GM06990 (cell line): ENCODE results near the gene FRAS1.
"Not testable (repeated sequence)": the region's sequence is repeated elsewhere in the genome, so short reads cannot be mapped to it uniquely, and the experiment has no call there.

ENCODE experiments used
- DNase-seq: peaks from one replicate; pipeline ENCODE4 v3.0.0-alpha.2; 2011; ENCODE audit not compliant: insufficient read length; ENCODE audit errors: extremely low read depth
- H3K27me3 ChIP-seq: replicated peaks from 2 replicates; pipeline ENCODE4 v1.6.0; 2011; ENCODE audit warnings: low read length; ENCODE audit not compliant: control insufficient read depth, insufficient read depth
- H3K36me3 ChIP-seq: 2 replicates; pipeline ENCODE4 v1.5.1; 2011; ENCODE audit warnings: low read length; ENCODE audit not compliant: control insufficient read depth, insufficient read depth
- H3K4me3 ChIP-seq: replicated peaks from 2 replicates; pipeline ENCODE4 v1.5.1; 2011; ENCODE audit warnings: low read depth, mild to moderate bottlenecking, control low read depth, low read length
- CTCF ChIP-seq: IDR thresholded peaks from 2 replicates; pipeline ENCODE4 v1.5.1; 2011; ENCODE audit warnings: low read length, control low read depth, mild to moderate bottlenecking, inconsistent platforms; ENCODE audit not compliant: insufficient read depth, poor library complexity, severe bottlenecking

Gene FRAS1

GRCh38 chr4:78119698-78120097 is 62.6 kb downstream of the FRAS1 start:
- H3K4me3 ChIP-seq, result no peak overlapping the region
- no peak for DNase-seq

GRCh38 chr4:78120144-78120880 is 63.2 kb downstream of the FRAS1 start:
- Histone ChIP-seq H3K4me3 (no peak overlapping the region), H3K36me3 (no peaks in the 10 kb centered on the region), H3K27me3 (no peaks in the 10 kb centered on the region)
- no peak for DNase-seq
- no peak for TF ChIP-seq CTCF

More at GRCh38 chr4:78119698-78120097, 62.6 kb downstream of the FRAS1 start:
- Histone ChIP-seq H3K36me3 (no peaks in the 10 kb centered on the region), H3K27me3 (no peaks in the 10 kb centered on the region)
- TF ChIP-seq CTCF, result no peak

GRCh38 chr4:78121338-78121904 is 64.3 kb downstream of the FRAS1 start:
- no peak for TF ChIP-seq CTCF
- no peaks in the 10 kb centered on the region for H3K27me3 ChIP-seq
- no peak for DNase-seq
- H3K4me3 ChIP-seq, result no peak overlapping the region
- no peaks in the 10 kb centered on the region for H3K36me3 ChIP-seq

GRCh38 chr4:78125834-78126331 is 68.8 kb downstream of the FRAS1 start:
- DNase-seq, result not testable (repeated sequence)

GRCh38 chr4:78129383-78130108 is 72.4 kb downstream of the FRAS1 start:
- no peak overlapping the region for H3K4me3 ChIP-seq
- TF ChIP-seq CTCF, result no peak
- H3K27me3 ChIP-seq, result no peaks in the 10 kb centered on the region
- H3K36me3 ChIP-seq, result no peaks in the 10 kb centered on the region
- no peak for DNase-seq

More at GRCh38 chr4:78125834-78126331, 68.8 kb downstream of the FRAS1 start:
- not testable (repeated sequence) for H3K27me3 ChIP-seq, H3K36me3 ChIP-seq, H3K4me3 ChIP-seq

GRCh38 chr4:78131403-78131802 is 74.3 kb downstream of the FRAS1 start:
- TF ChIP-seq CTCF, result no peak
- Histone ChIP-seq H3K27me3 (peaks cover 2% of the 10 kb centered on the region; the same call in 1 of the 2 replicates), H3K36me3 (no peaks in the 10 kb centered on the region), H3K4me3 (no peak overlapping the region)
- DNase-seq, result no peak
